ENCODE results near the gene TFR2. TPM values are rescaled to one million over a fixed set of nuclear protein-coding genes. Genes with fewer than 3 reads are reported as not detected.
"Not testable (repeated sequence)": the region's sequence is repeated elsewhere in the genome, so short reads cannot be mapped to it uniquely, and the experiment has no call there.

TFR2 gene
- total RNA-seq, 1 donor from 2014 or later, result 16.7 TPM

GRCh38 chr7:100662194-100662776 is 20.9 kb upstream of the TFR2 start:
- intact Hi-C loops (cut with micrococcal nuclease); H3K27ac Mint-ChIP-seq; H3K27me3 Mint-ChIP-seq (ENCODE audit: low read depth); H3K4me3 Mint-ChIP-seq (ENCODE audit: low read depth); H3K4me1 Mint-ChIP-seq (ENCODE audit: low read depth); H3K36me3 Mint-ChIP-seq (ENCODE audit: low read depth); H3K9me3 Mint-ChIP-seq; DNase-seq (ENCODE audit: low spot score): not testable (repeated sequence)

DNA sequence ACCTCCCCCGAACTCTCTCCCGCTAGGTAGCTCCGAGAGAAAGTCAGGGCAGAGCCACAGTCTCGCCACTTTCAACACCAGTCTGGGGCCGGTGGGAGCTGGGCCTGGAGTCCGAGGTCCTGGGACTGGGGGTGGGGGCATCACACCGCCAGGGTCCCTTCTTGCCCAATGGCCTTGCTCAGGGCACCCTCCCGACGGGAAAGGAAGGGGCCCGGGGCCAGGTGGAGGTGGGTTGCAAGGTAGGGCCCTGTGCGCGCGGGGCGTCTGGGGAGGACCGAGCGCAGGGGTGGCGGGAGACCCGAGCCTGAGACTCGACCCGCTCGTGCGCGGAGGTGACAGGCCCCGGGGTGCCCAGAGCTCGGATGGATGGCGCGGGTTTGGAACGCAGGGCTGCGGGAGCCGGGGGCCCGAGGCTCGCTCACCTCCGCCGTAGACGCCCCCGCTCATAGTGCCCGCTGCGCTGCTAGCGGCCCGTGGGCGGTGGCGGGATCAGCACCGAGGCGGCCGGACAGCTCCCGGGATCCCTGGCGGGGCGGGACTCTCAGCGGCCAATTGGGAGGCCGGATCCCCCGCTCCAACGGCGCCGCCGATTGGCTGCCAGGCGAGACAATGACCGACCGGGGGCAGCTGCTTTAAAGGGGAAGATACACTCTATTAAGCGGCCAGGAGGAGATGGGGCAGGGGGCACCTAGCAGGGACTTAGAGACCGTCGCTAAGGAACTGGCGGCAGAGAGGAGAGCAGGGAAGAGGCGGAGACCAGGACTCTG is 14.7 kb upstream of the TFR2 start, which contains the start of gene ACTL6B:
TSS of gene ACTL6B (minus strand) at position 541 of the 767 bp plus-strand sequence. CDS start at position 447, 94 bp downstream.
- Mint-ChIP-seq H3K27me3 (ENCODE audit: low read depth) (peaks cover 21% of the 10 kb centered on the region), H3K4me1 (ENCODE audit: low read depth) (no peaks in the 10 kb centered on the region), H3K4me3 (ENCODE audit: low read depth) (no peak within 1 kb of the TSS), H3K36me3 (ENCODE audit: low read depth) (no peaks in the 10 kb centered on the region), H3K27ac (no peak within 1 kb of the TSS), H3K9me3 (no peaks in the 10 kb centered on the region)
- intact Hi-C loops (cut with micrococcal nuclease), result loop anchor here (2.0 kb wide), 1 partner anchor 17 kb away; the partner anchor contains the start of gene GNB2
- peak; percentile 64 for DNase-seq (ENCODE audit: low spot score)

GRCh38 chr7:100654908-100655831 is 13.8 kb upstream of the TFR2 start:
- peaks cover 23% of the 10 kb centered on the region for H3K27me3 Mint-ChIP-seq (ENCODE audit: low read depth)
- no peak overlapping the region for H3K27ac Mint-ChIP-seq
- DNase-seq (ENCODE audit: low spot score), result no peak
- H3K4me3 Mint-ChIP-seq (ENCODE audit: low read depth), result no peak overlapping the region
- no peaks in the 10 kb centered on the region for H3K9me3 Mint-ChIP-seq
- no peaks in the 10 kb centered on the region for H3K36me3 Mint-ChIP-seq (ENCODE audit: low read depth)
- H3K4me1 Mint-ChIP-seq (ENCODE audit: low read depth), result no peaks in the 10 kb centered on the region
- intact Hi-C loops (cut with micrococcal nuclease), result no loop called here

DNA sequence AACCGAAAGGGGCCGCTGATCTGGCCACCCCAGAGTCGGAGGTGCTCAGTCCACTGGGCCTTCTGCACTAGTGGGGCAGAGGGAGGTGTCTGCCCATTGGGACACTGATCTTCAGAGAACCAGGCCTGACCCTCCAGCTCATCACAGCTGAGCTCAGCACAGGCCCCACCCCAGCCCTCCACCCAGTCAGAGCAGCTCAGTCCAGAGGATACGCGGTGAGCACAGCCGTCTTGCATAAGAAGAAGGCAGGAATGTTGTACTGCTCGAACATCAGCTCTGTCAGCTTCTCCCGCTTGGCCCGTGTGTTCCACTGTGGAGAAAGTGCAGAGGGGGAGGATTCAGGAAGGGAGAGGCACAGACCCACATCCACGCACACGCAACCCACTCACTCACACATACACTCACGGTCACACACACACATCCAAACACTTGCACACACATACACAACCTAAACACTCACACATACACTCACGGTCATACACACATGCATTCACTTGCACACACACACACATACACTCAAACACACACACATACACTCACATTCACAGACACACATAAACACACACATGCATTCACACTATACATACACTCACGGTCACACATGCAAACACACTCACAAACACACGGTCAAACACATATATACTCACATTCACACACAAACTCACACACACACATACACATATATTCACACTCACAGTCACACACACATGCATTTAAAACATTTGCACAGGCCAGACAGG is 8.6 kb upstream of the TFR2 start:
- Mint-ChIP-seq H3K36me3 (ENCODE audit: low read depth) (no peaks in the 10 kb centered on the region), H3K4me3 (ENCODE audit: low read depth) (no peak overlapping the region), H3K4me1 (ENCODE audit: low read depth) (no peaks in the 10 kb centered on the region), H3K27ac (no peak overlapping the region), H3K27me3 (ENCODE audit: low read depth) (peaks cover 13% of the 10 kb centered on the region), H3K9me3 (no peaks in the 10 kb centered on the region)
- no peak for DNase-seq (ENCODE audit: low spot score)
- intact Hi-C loops (cut with micrococcal nuclease), result no loop called here

- Mint-ChIP-seq H3K27me3 (ENCODE audit: low read depth) (peaks cover 3% of the 10 kb centered on the region), H3K4me3 (ENCODE audit: low read depth) (no peak overlapping the region), H3K36me3 (ENCODE audit: low read depth) (no peaks in the 10 kb centered on the region), H3K4me1 (ENCODE audit: low read depth) (peaks cover 1% of the 10 kb centered on the region), H3K27ac (no peak overlapping the region), H3K9me3 (no peaks in the 10 kb centered on the region)
- intact Hi-C loops (cut with micrococcal nuclease), result no loop called here
- DNase-seq (ENCODE audit: low spot score), result no peak
These were observed 1.2 kb upstream of the TFR2 start for GRCh38 chr7:100642534-100642907.

GRCh38 chr7:100641860-100642533 is 645 bp upstream of the TFR2 start:
- Mint-ChIP-seq H3K27me3 (ENCODE audit: low read depth) (peaks cover 3% of the 10 kb centered on the region), H3K36me3 (ENCODE audit: low read depth) (no peaks in the 10 kb centered on the region), H3K4me1 (ENCODE audit: low read depth) (peaks cover 1% of the 10 kb centered on the region), H3K27ac (no peak overlapping the region), H3K4me3 (ENCODE audit: low read depth) (no peak overlapping the region), H3K9me3 (no peaks in the 10 kb centered on the region)
- intact Hi-C loops (cut with micrococcal nuclease), result no loop called here
- no peak for DNase-seq (ENCODE audit: low spot score)

DNA sequence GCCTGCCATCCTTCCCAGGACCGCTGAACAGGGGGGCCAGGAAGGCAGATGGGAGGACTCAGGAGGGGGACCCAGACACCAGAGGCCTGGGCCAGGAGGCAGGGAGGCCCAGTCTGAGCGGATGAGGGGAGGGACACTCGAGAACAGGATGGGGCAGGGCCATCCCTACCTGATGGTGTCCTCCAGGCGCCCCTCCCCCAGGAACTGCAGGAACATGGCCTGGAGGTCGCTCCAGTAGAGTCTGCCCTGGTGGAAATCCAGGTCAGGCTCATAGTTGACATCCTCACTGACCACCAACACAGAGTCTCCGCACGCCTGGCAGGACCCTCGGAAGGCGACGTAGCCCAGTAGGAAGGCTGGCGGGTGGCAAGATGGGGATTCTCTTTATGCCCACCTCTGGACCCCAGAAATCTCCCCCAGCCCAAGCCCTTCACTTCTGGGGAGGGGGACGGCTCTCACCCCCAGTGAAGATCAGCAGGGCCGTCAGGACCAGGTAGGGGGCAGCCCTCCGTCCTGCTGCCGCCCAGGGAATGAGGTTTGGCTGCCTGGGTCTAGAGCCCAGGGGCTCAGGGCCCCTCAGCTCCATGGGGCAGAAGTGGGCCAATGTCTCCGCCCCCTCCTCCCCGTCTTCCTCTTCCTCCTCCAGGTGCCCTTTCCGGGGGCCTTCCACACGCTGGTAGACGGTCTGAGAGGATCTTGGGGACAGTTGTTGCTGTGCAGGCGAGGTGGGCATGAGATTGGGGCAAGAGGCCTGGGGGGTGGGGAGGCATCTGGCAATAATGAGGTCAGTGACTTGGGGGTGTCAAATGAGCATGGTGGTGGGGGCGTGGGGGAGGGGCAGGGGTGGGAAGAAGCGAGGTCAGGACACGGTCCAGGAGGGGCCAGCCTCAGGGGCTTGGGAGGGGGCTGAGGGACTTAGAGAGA is 573 bp downstream of the TFR2 start:
- no peak for DNase-seq (ENCODE audit: low spot score)
- no peaks in the 10 kb centered on the region for H3K36me3 Mint-ChIP-seq (ENCODE audit: low read depth)
- intact Hi-C loops (cut with micrococcal nuclease), result no loop called here
- peaks cover 1% of the 10 kb centered on the region for H3K4me1 Mint-ChIP-seq (ENCODE audit: low read depth)
- no peak overlapping the region for H3K27ac Mint-ChIP-seq
- peaks cover 3% of the 10 kb centered on the region for H3K27me3 Mint-ChIP-seq (ENCODE audit: low read depth)
- no peak overlapping the region for H3K4me3 Mint-ChIP-seq (ENCODE audit: low read depth)
- no peaks in the 10 kb centered on the region for H3K9me3 Mint-ChIP-seq

GRCh38 chr7:100639995-100640516 is 1.3 kb downstream of the TFR2 start:
- Mint-ChIP-seq H3K4me3 (ENCODE audit: low read depth) (no peak overlapping the region), H3K27ac (no peak overlapping the region), H3K9me3 (no peaks in the 10 kb centered on the region), H3K36me3 (ENCODE audit: low read depth) (no peaks in the 10 kb centered on the region), H3K27me3 (ENCODE audit: low read depth) (peaks cover under 1% of the 10 kb centered on the region), H3K4me1 (ENCODE audit: low read depth) (peaks cover 1% of the 10 kb centered on the region)
- intact Hi-C loops (cut with micrococcal nuclease), result no loop called here
- no peak for DNase-seq (ENCODE audit: low spot score)

DNA sequence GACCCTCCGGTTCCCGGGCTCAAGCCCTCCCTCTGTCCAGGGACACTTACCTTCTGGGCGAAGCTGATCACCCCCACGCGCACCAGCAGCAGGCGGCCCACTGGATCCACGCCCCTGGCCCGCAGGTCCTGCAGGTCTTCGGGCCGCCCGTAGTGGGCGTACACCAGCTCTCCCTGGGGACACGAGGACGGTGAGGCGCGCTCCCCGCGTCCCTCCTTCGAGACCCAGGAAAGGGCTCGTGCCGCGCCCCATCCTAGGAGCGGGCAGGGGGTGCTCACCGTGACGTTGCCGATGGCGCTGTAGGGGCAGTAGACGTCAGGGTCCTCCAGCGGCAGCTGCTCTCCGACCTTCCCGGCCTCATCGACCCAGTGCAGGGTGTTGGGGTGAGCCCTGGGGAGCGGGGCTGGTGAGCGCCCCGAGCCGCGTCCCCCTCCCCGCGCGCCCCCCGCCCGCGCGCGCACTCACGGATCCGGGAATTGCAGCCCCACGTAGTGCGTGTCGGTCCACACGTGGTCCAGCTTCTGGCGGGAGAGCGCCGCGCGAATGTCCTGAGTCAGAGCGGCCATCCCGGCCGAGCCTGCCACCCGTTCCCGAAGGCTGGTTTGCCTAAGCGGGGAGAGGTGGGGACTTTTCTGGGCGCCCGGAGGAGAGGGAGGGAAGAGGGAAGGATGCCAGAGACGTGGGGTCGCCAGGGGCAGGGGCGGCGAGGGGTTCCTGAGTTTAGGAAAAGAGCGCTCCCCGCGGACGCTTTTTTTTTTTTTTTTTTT is 8.2 kb downstream of the TFR2 start:
- DNase-seq (ENCODE audit: low spot score), result peak; percentile 61
- Mint-ChIP-seq H3K4me3 (ENCODE audit: low read depth) (peak overlapping the region; percentile 89), H3K9me3 (no peaks in the 10 kb centered on the region), H3K27me3 (ENCODE audit: low read depth) (no peaks in the 10 kb centered on the region), H3K27ac (peak overlapping the region; percentile 95), H3K4me1 (ENCODE audit: low read depth) (peaks cover 28% of the 10 kb centered on the region), H3K36me3 (ENCODE audit: low read depth) (peaks cover 10% of the 10 kb centered on the region)
- intact Hi-C loops (cut with micrococcal nuclease), result loop anchor here (1.0 kb wide), 2 partner anchors 40 to 73 kb away; partner anchors contain the start of genes GNB2 and POP7

- Mint-ChIP-seq H3K36me3 (ENCODE audit: low read depth) (peaks cover 10% of the 10 kb centered on the region), H3K4me3 (ENCODE audit: low read depth) (no peak overlapping the region), H3K4me1 (ENCODE audit: low read depth) (peaks cover 37% of the 10 kb centered on the region), H3K9me3 (no peaks in the 10 kb centered on the region), H3K27me3 (ENCODE audit: low read depth) (no peaks in the 10 kb centered on the region), H3K27ac (peak overlapping the region; percentile 5)
- DNase-seq (ENCODE audit: low spot score), result no peak
- intact Hi-C loops (cut with micrococcal nuclease), result no loop called here
These were observed 11.3 kb downstream of the TFR2 start for GRCh38 chr7:100630066-100630465.

All from activated T-helper 2 cell treated with anti-CD3 and anti-CD28 coated beads, Interferon-gamma antibody, Interleukin-2, Interleukin-4, amounts not matched to agents 10 μg/mL and 5 μg/mL and 100 μg/mL, durations not matched to agents 14 hours and 24 hours and 36 hours (primary cell).